SU-DHL-6 (cell line): Measurements from ENCODE around the gene DEFB119.

Experiments used
- H2AFZ ChIP-seq: fragments of 200-600 bp; sonication (generic); 2 replicates; pipeline ENCODE4 v1.6.1; 2014; ENCODE audit warnings: low read depth, mild to moderate bottlenecking, moderate library complexity, mixed read lengths, antibody characterized with exemption, low read length; ENCODE audit not compliant: severe bottlenecking
- H3F3A ChIP-seq: fragments of 200-600 bp; shearing (Covaris generic); 2 replicates; pipeline ENCODE4 v1.6.0; 2016; ENCODE audit warnings: antibody characterized with exemption, mild to moderate bottlenecking; ENCODE audit not compliant: insufficient read depth
- H3K27ac ChIP-seq: fragments of 200-600 bp; sonication (generic); 2 replicates; pipeline ENCODE4 v1.5.1; 2016; ENCODE audit warnings: low read depth, mild to moderate bottlenecking, low read length, moderate library complexity, mixed read lengths
- H3K27me3 ChIP-seq: fragments of 200-600 bp; sonication (generic), shearing (Covaris generic); 2 replicates; pipeline ENCODE4 v1.6.0; 2014; ENCODE audit warnings: mild to moderate bottlenecking, low read length
- H3K36me3 ChIP-seq: fragments of 200-600 bp; sonication (generic); 2 replicates; pipeline ENCODE4 v1.6.1; 2014; ENCODE audit warnings: mild to moderate bottlenecking, low read length, mixed read lengths
- H3K4me2 ChIP-seq: fragments of 300-600, 200-600 bp; shearing (Covaris generic), sonication (generic); 2 replicates; pipeline ENCODE4 v1.6.0; 2014; ENCODE audit warnings: low read length, low read depth, mild to moderate bottlenecking; ENCODE audit not compliant: poor library complexity, severe bottlenecking
- H3K4me3 ChIP-seq: fragments of 200-600 bp; sonication (generic); 2 replicates; pipeline ENCODE4 v1.5.1; 2014; ENCODE audit warnings: antibody characterized with exemption, low read length, mild to moderate bottlenecking, mixed read lengths; ENCODE audit not compliant: insufficient read depth, poor library complexity, severe bottlenecking
- H3K79me2 ChIP-seq: fragments of 200-600 bp; sonication (generic); 2 replicates; pipeline ENCODE4 v1.6.1; 2014; ENCODE audit warnings: mild to moderate bottlenecking, low read length, moderate library complexity; ENCODE audit not compliant: insufficient read depth
- H3K9ac ChIP-seq: fragments of 200-600 bp; sonication (generic); 2 replicates; pipeline ENCODE4 v1.7.0; 2014; ENCODE audit warnings: mild to moderate bottlenecking, low read length
- H3K9me2 ChIP-seq: fragments of 200-600 bp; sonication (generic); replicated peaks from 2 replicates; pipeline ENCODE4 v1.6.1; 2014; ENCODE audit warnings: low read length; ENCODE audit not compliant: insufficient read depth
- H3K9me3 ChIP-seq: fragments of 200-600 bp; sonication (generic); 2 replicates; pipeline ENCODE4 v1.6.1; 2014; ENCODE audit warnings: low read length, mixed read lengths; ENCODE audit not compliant: insufficient read depth
- H4K20me1 ChIP-seq: fragments of 200-600 bp; sonication (generic); 2 replicates; pipeline ENCODE4 v1.6.1; 2014; ENCODE audit warnings: low read depth, mild to moderate bottlenecking, antibody characterized with exemption, low read length, moderate library complexity, mixed read lengths
- CTCF ChIP-seq: fragments of 200-600 bp; sonication (generic); IDR thresholded peaks from one replicate; pipeline ENCODE4 v1.5.1; 2017; ENCODE audit warnings: antibody characterized with exemption, mild to moderate bottlenecking, low read length, moderate library complexity; ENCODE audit not compliant: insufficient read depth, poor library complexity, severe bottlenecking
- EZH2phosphoT487 ChIP-seq: fragments of 200-600 bp; sonication (generic), shearing (Covaris generic); conservative IDR thresholded peaks from 2 replicates; pipeline ENCODE4 v1.6.1; 2018; ENCODE audit warnings: mild to moderate bottlenecking, antibody characterized with exemption, low read length, moderate library complexity, mixed read lengths

The DEFB119 gene

GRCh38 chr20:31414381-31414780, 24.0 kb upstream of the DEFB119 start:
- Histone ChIP-seq H3K9me3 (no peaks in the 10 kb centered on the region), H3K79me2 (no peaks in the 10 kb centered on the region), H3K27me3 (no peaks in the 10 kb centered on the region), H3K36me3 (no peaks in the 10 kb centered on the region), H2AFZ (no peak overlapping the region), H3F3A (no peaks in the 10 kb centered on the region), H3K4me3 (no peak overlapping the region), H3K27ac (no peak overlapping the region), H4K20me1 (no peaks in the 10 kb centered on the region), H3K4me2 (no peak overlapping the region), H3K9me2 (no peaks in the 10 kb centered on the region), H3K9ac (no peak overlapping the region)
- no peak for TF ChIP-seq EZH2phosphoT487
- no peak for TF ChIP-seq CTCF

GRCh38 chr20:31410011-31410410, 19.6 kb upstream of the DEFB119 start:
- no peaks in the 10 kb centered on the region for H3K9me3 ChIP-seq
- TF ChIP-seq CTCF (no peak), EZH2phosphoT487 (no peak)
- no peaks in the 10 kb centered on the region for H3F3A ChIP-seq
- H2AFZ ChIP-seq = no peak overlapping the region
- no peaks in the 10 kb centered on the region for H4K20me1 ChIP-seq
- H3K9ac ChIP-seq = no peak overlapping the region
- H3K4me3 ChIP-seq = no peak overlapping the region
- H3K27me3 ChIP-seq = no peaks in the 10 kb centered on the region
- H3K4me2 ChIP-seq = no peak overlapping the region
- H3K36me3 ChIP-seq = no peaks in the 10 kb centered on the region
- H3K79me2 ChIP-seq = no peaks in the 10 kb centered on the region
- H3K27ac ChIP-seq = no peak overlapping the region
- no peaks in the 10 kb centered on the region for H3K9me2 ChIP-seq

DNA sequence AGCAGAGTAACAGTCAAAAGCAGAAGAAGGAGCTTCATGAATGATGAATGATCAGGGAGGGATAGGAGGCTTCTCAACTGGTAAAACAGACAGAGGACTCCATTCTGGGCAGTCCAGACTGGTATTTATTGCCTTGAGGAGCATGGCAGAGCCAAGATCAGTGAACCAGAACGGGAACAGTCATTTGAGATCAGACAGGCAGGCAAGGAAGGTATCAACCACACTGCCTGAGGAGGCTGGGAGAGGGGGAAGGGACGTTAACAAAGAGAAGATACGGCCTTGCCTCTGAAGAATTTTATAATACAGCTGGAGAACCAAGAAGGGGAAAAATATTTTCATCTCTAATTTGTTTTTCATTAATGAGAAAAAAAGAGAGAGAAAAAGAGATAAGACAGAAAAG, 15.7 kb upstream of the DEFB119 start, which contains the start of gene DEFB121:
Gene DEFB121 (minus strand): TSS at position 101 of the 400 bp plus-strand sequence. CDS start 63 bp downstream, at position 38.
- Histone ChIP-seq H2AFZ (no peak within 1 kb of the TSS), H3K9me3 (no peaks in the 10 kb centered on the region), H3K79me2 (no peaks in the 10 kb centered on the region), H3K9me2 (no peaks in the 10 kb centered on the region), H3K27me3 (0 out of 2 replicates have a peak, but pooled peaks cover 1% of the 10 kb centered on the region), H3K36me3 (no peaks in the 10 kb centered on the region), H3K9ac (no peak within 1 kb of the TSS), H3K4me3 (no peak within 1 kb of the TSS), H3K4me2 (no peak within 1 kb of the TSS), H4K20me1 (no peaks in the 10 kb centered on the region), H3K27ac (no peak within 1 kb of the TSS), H3F3A (no peaks in the 10 kb centered on the region)
- TF ChIP-seq EZH2phosphoT487 = no peak
- TF ChIP-seq CTCF = no peak
